ENCODE results near the gene DNER.

Gene DNER

GRCh38 chr2:229521576-229521975 is 192.8 kb downstream of the DNER start:
- DNase-seq, result no peak
- Histone ChIP-seq H4K91ac (ENCODE audit: low read depth, low read length) (no peak overlapping the region), H3K23ac (ENCODE audit: low read length) (no peak overlapping the region), H2AK5ac (ENCODE audit: low read length) (no peak overlapping the region), H3K79me1 (ENCODE audit: low read length) (no peaks in the 10 kb centered on the region), H3K14ac (ENCODE audit: low read length) (no peak overlapping the region), H3K4me3 (ENCODE audit: low read depth, low read length) (no peak overlapping the region), H3K79me2 (ENCODE audit: control insufficient read depth, insufficient read depth, low read length, poor library complexity) (no peaks in the 10 kb centered on the region), H3K27ac (ENCODE audit: low read depth, low read length) (no peak overlapping the region), H2BK5ac (ENCODE audit: low read depth, low read length, poor library complexity) (no peak overlapping the region), H3K4me2 (ENCODE audit: low read length) (no peak overlapping the region), H3K9ac (ENCODE audit: low read length) (no peak overlapping the region), H3K4me1 (ENCODE audit: control insufficient read depth in 1 of 2, insufficient read depth in 2 of 2, low read length in 2 of 2) (no peaks in the 10 kb centered on the region), H3K18ac (ENCODE audit: low read length) (no peak overlapping the region), H3K36me3 (ENCODE audit: control insufficient read depth in 1 of 2, insufficient read depth in 2 of 2, low read length in 2 of 2) (no peaks in the 10 kb centered on the region), H2AFZ (ENCODE audit: insufficient read depth, low read length, poor library complexity) (no peak overlapping the region), H4K12ac (ENCODE audit: low read depth, low read length) (no peak overlapping the region), H3K4ac (ENCODE audit: low read depth, low read length) (no peak overlapping the region), H3K27me3 (ENCODE audit: insufficient read depth, low read length) (no peaks in the 10 kb centered on the region), H2BK12ac (ENCODE audit: low read length) (no peak overlapping the region), H2BK120ac (ENCODE audit: insufficient read depth, low read length, poor library complexity) (no peak overlapping the region), H4K8ac (ENCODE audit: low read depth, low read length) (no peak overlapping the region), H3K9me3 (ENCODE audit: insufficient read depth, low read depth, low read length) (no peaks in the 10 kb centered on the region)

- Histone ChIP-seq H3K9me3 (ENCODE audit: insufficient read depth, low read depth, low read length) (no peaks in the 10 kb centered on the region), H4K8ac (ENCODE audit: low read depth, low read length) (no peak overlapping the region), H3K14ac (ENCODE audit: low read length) (no peak overlapping the region), H3K4ac (ENCODE audit: low read depth, low read length) (no peak overlapping the region), H3K9ac (ENCODE audit: low read length) (no peak overlapping the region), H3K4me1 (ENCODE audit: control insufficient read depth in 1 of 2, insufficient read depth in 2 of 2, low read length in 2 of 2) (no peaks in the 10 kb centered on the region), H2AK5ac (ENCODE audit: low read length) (no peak overlapping the region), H3K18ac (ENCODE audit: low read length) (no peak overlapping the region), H3K23ac (ENCODE audit: low read length) (no peak overlapping the region), H3K4me3 (ENCODE audit: low read depth, low read length) (no peak overlapping the region), H4K91ac (ENCODE audit: low read depth, low read length) (no peak overlapping the region), H3K27me3 (ENCODE audit: insufficient read depth, low read length) (no peaks in the 10 kb centered on the region), H4K12ac (ENCODE audit: low read depth, low read length) (no peak overlapping the region), H2AFZ (ENCODE audit: insufficient read depth, low read length, poor library complexity) (no peak overlapping the region), H2BK12ac (ENCODE audit: low read length) (no peak overlapping the region), H2BK120ac (ENCODE audit: insufficient read depth, low read length, poor library complexity) (no peak overlapping the region), H3K79me2 (ENCODE audit: control insufficient read depth, insufficient read depth, low read length, poor library complexity) (no peaks in the 10 kb centered on the region), H2BK5ac (ENCODE audit: low read depth, low read length, poor library complexity) (no peak overlapping the region), H3K4me2 (ENCODE audit: low read length) (no peak overlapping the region), H3K36me3 (ENCODE audit: control insufficient read depth in 1 of 2, insufficient read depth in 2 of 2, low read length in 2 of 2) (no peaks in the 10 kb centered on the region), H3K27ac (ENCODE audit: low read depth, low read length) (no peak overlapping the region), H3K79me1 (ENCODE audit: low read length) (no peaks in the 10 kb centered on the region)
- no CpG with 5 or more reads among the region's 4 CpGs for WGBS (ENCODE audit: extremely low coverage, insufficient coverage, insufficient read length)
- DNase-seq, result no peak
Measured at GRCh38 chr2:229520691-229521096, 193.7 kb downstream of the DNER start.

GRCh38 chr2:229519655-229520430 is 194.5 kb downstream of the DNER start:
- Histone ChIP-seq H4K12ac (ENCODE audit: low read depth, low read length) (no peak overlapping the region), H4K91ac (ENCODE audit: low read depth, low read length) (no peak overlapping the region), H3K4me1 (ENCODE audit: control insufficient read depth in 1 of 2, insufficient read depth in 2 of 2, low read length in 2 of 2) (no peaks in the 10 kb centered on the region), H4K8ac (ENCODE audit: low read depth, low read length) (no peak overlapping the region), H3K79me1 (ENCODE audit: low read length) (no peaks in the 10 kb centered on the region), H3K27ac (ENCODE audit: low read depth, low read length) (no peak overlapping the region), H2AK5ac (ENCODE audit: low read length) (no peak overlapping the region), H3K27me3 (ENCODE audit: insufficient read depth, low read length) (no peaks in the 10 kb centered on the region), H2BK5ac (ENCODE audit: low read depth, low read length, poor library complexity) (no peak overlapping the region), H3K4me3 (ENCODE audit: low read depth, low read length) (no peak overlapping the region), H3K14ac (ENCODE audit: low read length) (no peak overlapping the region), H3K79me2 (ENCODE audit: control insufficient read depth, insufficient read depth, low read length, poor library complexity) (no peaks in the 10 kb centered on the region), H2BK12ac (ENCODE audit: low read length) (no peak overlapping the region), H3K23ac (ENCODE audit: low read length) (no peak overlapping the region), H3K9me3 (ENCODE audit: insufficient read depth, low read depth, low read length) (no peaks in the 10 kb centered on the region), H3K18ac (ENCODE audit: low read length) (no peak overlapping the region), H2AFZ (ENCODE audit: insufficient read depth, low read length, poor library complexity) (no peak overlapping the region), H3K9ac (ENCODE audit: low read length) (no peak overlapping the region), H3K36me3 (ENCODE audit: control insufficient read depth in 1 of 2, insufficient read depth in 2 of 2, low read length in 2 of 2) (no peaks in the 10 kb centered on the region), H3K4ac (ENCODE audit: low read depth, low read length) (no peak overlapping the region), H2BK120ac (ENCODE audit: insufficient read depth, low read length, poor library complexity) (no peak overlapping the region), H3K4me2 (ENCODE audit: low read length) (no peak overlapping the region)
- DNase-seq, result no peak
- no CpG with 5 or more reads among the region's 11 CpGs for WGBS (ENCODE audit: extremely low coverage, insufficient coverage, insufficient read length)

- no peaks in the 10 kb centered on the region for H3K4me1 ChIP-seq (ENCODE audit: control insufficient read depth in 1 of 2, insufficient read depth in 2 of 2, low read length in 2 of 2)
- no peak overlapping the region for H3K4me2 ChIP-seq (ENCODE audit: low read length)
- H4K12ac ChIP-seq (ENCODE audit: low read depth, low read length), result no peak overlapping the region
- H2BK12ac ChIP-seq (ENCODE audit: low read length), result no peak overlapping the region
- H4K91ac ChIP-seq (ENCODE audit: low read depth, low read length), result no peak overlapping the region
- no peak for DNase-seq
- no peak overlapping the region for H3K27ac ChIP-seq (ENCODE audit: low read depth, low read length)
- no peak overlapping the region for H3K23ac ChIP-seq (ENCODE audit: low read length)
- no peaks in the 10 kb centered on the region for H3K27me3 ChIP-seq (ENCODE audit: insufficient read depth, low read length)
- no peak overlapping the region for H3K18ac ChIP-seq (ENCODE audit: low read length)
- H2BK120ac ChIP-seq (ENCODE audit: insufficient read depth, low read length, poor library complexity), result no peak overlapping the region
- no peaks in the 10 kb centered on the region for H3K36me3 ChIP-seq (ENCODE audit: control insufficient read depth in 1 of 2, insufficient read depth in 2 of 2, low read length in 2 of 2)
- H2BK5ac ChIP-seq (ENCODE audit: low read depth, low read length, poor library complexity), result no peak overlapping the region
- no CpG with 5 or more reads among the region's 2 CpGs for WGBS (ENCODE audit: extremely low coverage, insufficient coverage, insufficient read length)
- no peaks in the 10 kb centered on the region for H3K9me3 ChIP-seq (ENCODE audit: insufficient read depth, low read depth, low read length)
- no peak overlapping the region for H4K8ac ChIP-seq (ENCODE audit: low read depth, low read length)
- H3K9ac ChIP-seq (ENCODE audit: low read length), result no peak overlapping the region
- H2AK5ac ChIP-seq (ENCODE audit: low read length), result no peak overlapping the region
- H3K14ac ChIP-seq (ENCODE audit: low read length), result no peak overlapping the region
- no peak overlapping the region for H2AFZ ChIP-seq (ENCODE audit: insufficient read depth, low read length, poor library complexity)
- no peak overlapping the region for H3K4ac ChIP-seq (ENCODE audit: low read depth, low read length)
- H3K79me1 ChIP-seq (ENCODE audit: low read length), result no peaks in the 10 kb centered on the region
- no peak overlapping the region for H3K4me3 ChIP-seq (ENCODE audit: low read depth, low read length)
- H3K79me2 ChIP-seq (ENCODE audit: control insufficient read depth, insufficient read depth, low read length, poor library complexity), result no peaks in the 10 kb centered on the region
Measured at GRCh38 chr2:229514273-229514895, 200.0 kb downstream of the DNER start.

Measured in trophoblast cell (in vitro differentiated cells and primary cell).